K562 (cell line): Measurements from ENCODE around the gene VASH2. TPM values are rescaled to one million over a fixed set of nuclear protein-coding genes. Genes with fewer than 3 reads are reported as not detected.

Experiments
- ATAC-seq: fragments of 200-7000 bp; cut with Tn5 transposase; 3 replicates; pipeline ENCODE4 v1.9.1; 2020; ENCODE audit warnings: moderate library complexity
- BruUV-seq: library from RNA; stranded (reverse); fragments of 400-500 nt; replicated peaks from 2 replicates; lab custom pipeline; 2021; lab: Mats Ljungman, UMichigan
- CTCF ChIA-PET: fragments of 300-600 bp; formaldehyde crosslinking; extraction: SDS; loops from one replicate; lab custom pipeline; 2021; ENCODE audit warnings: low intra/inter-chr PET ratio; lab: Yijun Ruan, JAX
- POLR2A ChIA-PET: fragments of 300-600, 350-650 bp; sonication (Branson Sonifier 250); formaldehyde crosslinking; extraction: SDS; loops from one replicate; lab custom pipeline; 2021; ENCODE audit warnings: antibody characterized with exemption, inconsistent platforms; lab: Yijun Ruan, JAX
- DNase-seq, 4 experiments: peaks; one replicate each; pipeline versions ENCODE4 v3.0.0 to v3.0.0-alpha.2; 2011 to 2018; ENCODE audit warnings: low spot score in 3 of 4, mixed read lengths in 3 of 4; ENCODE audit errors: extremely low read depth in 1 of 4
- FAIRE-seq: peaks from 2 replicates; lab custom pipeline; 2011; peaks lifted over from hg19 to GRCh38; lab: Jason Lieb, UNC
- H2AFZ ChIP-seq: 2 replicates; pipeline ENCODE4 v1.6.0; 2011; ENCODE audit warnings: low read depth, low read length, control low read depth, inconsistent platforms
- H3K27ac ChIP-seq: fragments of 200-600 bp; 3 replicates; pipeline ENCODE4 v1.8.0; 2011; ENCODE audit warnings: low read depth, mild to moderate bottlenecking, control low read depth, inconsistent platforms, low read length, moderate library complexity, mixed read lengths; ENCODE audit errors: extremely low read depth
- H3K27me3 ChIP-seq, 2 experiments: fragments of 300-600 bp in 1 of 2; 2 replicates in 1 of 2; 3 replicates in 1 of 2; pipeline versions ENCODE4 v1.6.0 to v1.8.0; 2011; ENCODE audit warnings: inconsistent platforms in 2 of 2, low read length in 2 of 2, mild to moderate bottlenecking in 1 of 2, mixed read lengths in 1 of 2, moderate library complexity in 1 of 2; ENCODE audit not compliant: control insufficient read depth in 2 of 2, insufficient read depth in 2 of 2
- H3K36me3 ChIP-seq: fragments of 300-600 bp; 3 replicates; pipeline ENCODE4 v1.8.0; 2011; ENCODE audit warnings: mild to moderate bottlenecking, low read length, inconsistent platforms; ENCODE audit not compliant: control insufficient read depth, insufficient read depth
- H3K4me1 ChIP-seq, 2 experiments: fragments of 200-600 bp in 1 of 2; replicated peaks in 1 of 2; 2 replicates in 1 of 2; 3 replicates in 1 of 2; pipeline versions ENCODE4 v1.5.1 to v1.8.0; 2011; ENCODE audit warnings: inconsistent platforms in 2 of 2, low read length in 2 of 2, mild to moderate bottlenecking in 1 of 2, mixed read lengths in 1 of 2, moderate library complexity in 1 of 2; ENCODE audit not compliant: control insufficient read depth in 2 of 2, insufficient read depth in 2 of 2
- H3K4me2 ChIP-seq: 2 replicates; pipeline ENCODE4 v1.6.1; 2011; ENCODE audit warnings: low read length, control low read depth, inconsistent platforms, mixed read lengths; ENCODE audit not compliant: insufficient read depth
- H3K4me3 ChIP-seq: fragments of 200-600 bp; sonication (generic), shearing (Covaris generic); 2 replicates; pipeline ENCODE4 v1.5.1; 2016; ENCODE audit warnings: control low read depth, inconsistent platforms
- H3K79me2 ChIP-seq: fragments of 200-600 bp; 3 replicates; pipeline ENCODE4 v1.8.0; 2011; ENCODE audit warnings: low read length, inconsistent platforms; ENCODE audit not compliant: control insufficient read depth, insufficient read depth
- H3K9ac ChIP-seq, 2 experiments: 2 replicates each; pipeline versions ENCODE4 v1.6.0 to v1.6.1; 2011; ENCODE audit warnings: low read depth in 2 of 2, low read length in 2 of 2, control low read depth in 1 of 2, inconsistent platforms in 1 of 2, mild to moderate bottlenecking in 1 of 2, mixed read lengths in 1 of 2; ENCODE audit not compliant: insufficient read depth in 1 of 2
- H3K9me1 ChIP-seq: one replicate; pipeline ENCODE4 v1.6.0; 2011; ENCODE audit warnings: inconsistent platforms, mild to moderate bottlenecking, low read length, moderate library complexity; ENCODE audit not compliant: control insufficient read depth, insufficient read depth
- H3K9me3 ChIP-seq: replicated peaks from 2 replicates; pipeline ENCODE4 v1.5.1; 2011; ENCODE audit warnings: low read depth, low read length, inconsistent platforms; ENCODE audit not compliant: control insufficient read depth, insufficient read depth
- H4K20me1 ChIP-seq: replicated peaks from 2 replicates; pipeline ENCODE4 v1.6.1; 2011; ENCODE audit warnings: low read length, inconsistent platforms, mixed read lengths; ENCODE audit not compliant: control insufficient read depth, insufficient read depth
- CBX3 ChIP-seq, 2 experiments: IDR thresholded peaks; 1 replicate in 1 of 2; 2 replicates in 1 of 2; pipeline ENCODE4 v1.6.1; 2012; ENCODE audit warnings: inconsistent platforms in 2 of 2, low read length in 2 of 2, borderline replicate concordance in 1 of 2, control low read depth in 1 of 2
- MEF2A ChIP-seq: IDR thresholded peaks from 2 replicates; pipeline ENCODE4 v1.6.1; 2011; ENCODE audit warnings: low read depth, mild to moderate bottlenecking, low read length, moderate library complexity; ENCODE audit not compliant: control insufficient read depth
- NELFE ChIP-seq: IDR thresholded peaks from 2 replicates; pipeline ENCODE4 v1.6.1; 2011; ENCODE audit warnings: mild to moderate bottlenecking; ENCODE audit not compliant: insufficient read depth, insufficient read length
- NR2C2 ChIP-seq, 2 experiments: fragments of 200-800 bp in 1 of 2; sonication (Bioruptor generic) in 1 of 2; sonication (generic) in 1 of 2; formaldehyde crosslinking in 1 of 2; IDR thresholded peaks; 2 replicates each; pipeline versions ENCODE4 v1.6.1 to v1.8.0; 2016 to 2022; ENCODE audit warnings: mild to moderate bottlenecking in 1 of 2, missing compliant biosample characterization in 1 of 2, missing genetic modification characterization in 1 of 2, missing genetic modification reagents in 1 of 2
- SIX5 ChIP-seq, 2 experiments: IDR thresholded peaks; 2 replicates each; pipeline ENCODE4 v1.6.1; 2011; ENCODE audit warnings: low read length in 2 of 2, borderline replicate concordance in 1 of 2, low read depth in 1 of 2, mild to moderate bottlenecking in 1 of 2, moderate library complexity in 1 of 2; ENCODE audit not compliant: insufficient read depth in 1 of 2
- TFE3 ChIP-seq: fragments of 450-650 bp; formaldehyde crosslinking; IDR thresholded peaks from 2 replicates; pipeline ENCODE4 v1.4.0; 2020; ENCODE audit warnings: mild to moderate bottlenecking, mixed read lengths
- ZBTB26 ChIP-seq: fragments of 450-650 bp; formaldehyde crosslinking; IDR thresholded peaks from 2 replicates; pipeline ENCODE4 v1.4.0; 2022; ENCODE audit warnings: missing genetic modification characterization
- ZNF354B ChIP-seq: fragments of 250-450 bp; sonication (Bioruptor Pico); IDR thresholded peaks from 2 replicates; pipeline ENCODE4 v1.4.0; 2020
- ZNF444 ChIP-seq: fragments of 250-450 bp; sonication (Bioruptor Pico); IDR thresholded peaks from 2 replicates; pipeline ENCODE4 v1.4.0; 2020; ENCODE audit warnings: mild to moderate bottlenecking, moderate library complexity
- ZNF511 ChIP-seq: sonication (generic); formaldehyde crosslinking; IDR thresholded peaks from 2 replicates; pipeline ENCODE4 v1.8.0; 2022; ENCODE audit warnings: mild to moderate bottlenecking, missing genetic modification reagents
- ZNF830 ChIP-seq: fragments of 250-450 bp; sonication (Bioruptor Pico); IDR thresholded peaks from 2 replicates; pipeline ENCODE4 v1.5.0; 2021; ENCODE audit warnings: mild to moderate bottlenecking
- WGBS: fragments of 100-300 bp; shearing (Covaris generic); methylation state at CpG from one replicate; pipeline ENCODE4 v1.1.6; 2016; ENCODE audit warnings: low coverage, mixed read lengths; ENCODE audit not compliant: insufficient coverage; ENCODE audit errors: missing lambda C conversion rate; 5-methylcytosine and 5-hydroxymethylcytosine counted together
- in situ Hi-C: fragments of 300-500 bp; cut with MboI; formaldehyde crosslinking; loops from 4 replicates; pipeline ENCODE4 v1.15.0; 2018; ENCODE audit warnings: inconsistent platforms, mixed read lengths
- intact Hi-C: fragments of 100-400 bp; cut with micrococcal nuclease; formaldehyde crosslinking; loops from 2 replicates; pipeline ENCODE4 v1.14.2; 2022
- polyA plus RNA-seq, 8 experiments: library from polyadenylated mRNA; depleted of rRNA in 4 of 8; stranded (reverse) in 5 of 8; unstranded in 3 of 8; fragments of >200 nt; fragmentation: Nextera tagmentation in 2 of 8; fragmentation: Illumina TruSeq in 1 of 8; extraction: Ambion mirVana in 2 of 8; extraction: Trizol in 1 of 8; gene quantifications; 2 replicates each; pipeline versions ENCODE4 v1.2.1 to v1.2.3, GENCODE V29; 2011 to 2014; ENCODE audit warnings: inconsistent platforms in 1 of 8, missing spikeins in 1 of 8
- total RNA-seq, 7 experiments: library from RNA; depleted of rRNA in 6 of 7; stranded (reverse); fragments of >200 nt in 6 of 7; fragmentation: Illumina TruSeq in 2 of 7; extraction: Trizol in 2 of 7; gene quantifications; 2 replicates each; pipeline versions ENCODE4 v1.2.1 to v1.2.3, GENCODE V29; 2011 to 2021; ENCODE audit warnings: low replicate concordance in 1 of 7

VASH2 gene
- total and polyA plus RNA-seq, 9 of the 15 experiments (the other 6 are each of a cell fraction or from before 2014, with no cell fraction given): 0.04 to 0.40 (median 0.10) TPM; not detected in 1

DNA sequence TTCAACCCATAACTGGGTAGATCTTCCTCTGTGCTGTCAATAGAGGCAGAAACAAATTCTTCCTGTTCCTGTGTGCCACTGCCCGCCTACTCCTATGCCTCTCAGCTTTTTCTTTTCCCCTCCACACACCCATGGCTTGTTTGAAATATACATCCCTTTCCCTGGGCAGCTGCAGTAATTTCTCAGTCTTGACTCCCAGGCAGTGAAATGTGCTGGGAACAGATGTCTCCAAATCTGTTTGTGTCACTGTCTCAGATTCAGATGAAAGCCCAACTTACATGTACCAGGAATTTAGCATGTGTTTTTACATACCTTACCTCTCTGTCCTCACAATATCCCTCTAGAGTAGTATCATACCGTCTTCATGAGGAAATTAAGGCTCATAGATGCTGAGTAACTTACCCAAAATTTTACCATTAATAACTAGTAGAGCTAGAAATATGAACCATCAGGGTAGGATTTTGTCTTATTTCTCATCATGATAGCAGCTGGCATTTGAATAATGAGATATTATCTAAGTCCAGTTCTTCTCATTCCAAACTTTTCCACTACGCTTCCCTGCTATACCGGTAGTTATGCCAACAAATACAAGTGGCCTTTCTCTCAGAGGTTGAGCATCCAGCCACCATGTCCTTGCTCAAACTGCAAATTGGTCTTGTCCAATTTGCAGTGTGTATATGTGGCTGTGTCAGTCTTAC is 4.7 kb upstream of the VASH2 start:
- Histone ChIP-seq H3K4me1 (peaks cover 0 to 6% of the 10 kb centered on the region in 2 experiments; a peak in 2 of 5 replicates), H3K27me3 (peaks cover 33 to 34% of the 10 kb centered on the region in 2 experiments), H3K9me3 (no peaks in the 10 kb centered on the region), H3K9me1 (no peaks in the 10 kb centered on the region), H3K36me3 (no peaks in the 10 kb centered on the region), H2AFZ (no peak overlapping the region), H3K79me2 (no peaks in the 10 kb centered on the region), H3K4me2 (no peak overlapping the region), H4K20me1 (no peaks in the 10 kb centered on the region), H3K4me3 (no peak overlapping the region), H3K27ac (no peak overlapping the region), H3K9ac (no peak overlapping the region)
- FAIRE-seq (no peak), DNase-seq (no peak), ATAC-seq (no peak)
- WGBS: 1% methylated on average over 4 of the region's 4 CpGs
- BruUV-seq: no TSS peak
- ChIA-PET POLR2A (interaction anchor here (0.5 to 2.0 kb wide), 3 partner anchors 10 to 893 kb away, joined by 3 to 5 read pairs (median 3); no protein-coding TSS in a partner anchor), CTCF (no interaction called here)
- in situ Hi-C loops (no loop called here), intact Hi-C loops (no loop called here)
- TF ChIP-seq ZNF354B (CRISPR knock-in tag): no peak
- no peak for TF ChIP-seq NELFE

DNA sequence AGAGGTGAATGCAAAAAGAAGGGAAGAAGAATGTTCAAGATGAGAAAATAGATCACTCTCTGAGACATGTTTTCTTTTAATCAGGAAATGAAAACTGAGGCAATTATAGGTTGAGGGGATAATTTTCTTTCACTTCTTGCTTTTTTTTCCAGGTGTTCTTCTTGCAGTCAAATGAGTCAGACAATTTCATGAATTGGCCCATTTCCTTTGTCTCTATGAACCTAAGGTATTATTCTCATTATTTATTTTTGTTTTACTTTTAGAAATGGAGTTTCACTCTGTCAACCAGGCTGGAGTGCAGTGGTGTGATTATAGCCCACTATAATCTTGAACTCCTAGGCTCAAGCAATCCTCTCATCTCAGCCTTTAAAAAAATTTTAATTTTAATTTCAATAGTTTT is 3.5 kb upstream of the VASH2 start:
- DNase-seq: no peak
- peaks cover 40 to 45% of the 10 kb centered on the region in 2 experiments for H3K27me3 ChIP-seq
- no peaks in the 10 kb centered on the region for H4K20me1 ChIP-seq
- ChIA-PET POLR2A (interaction anchor here (0.6 to 2.0 kb wide), 3 partner anchors 11 to 33 kb away, joined by 3 to 5 read pairs (median 4); no protein-coding TSS in a partner anchor), CTCF (interaction anchor here (0.6 kb wide), 1 partner anchor 240 kb away, joined by 3 read pairs; no protein-coding TSS in a partner anchor)
- H3K79me2 ChIP-seq: no peaks in the 10 kb centered on the region
- peaks cover 0 to 16% of the 10 kb centered on the region in 2 experiments; a peak in 2 of 5 replicates for H3K4me1 ChIP-seq
- H3K27ac ChIP-seq: no peak overlapping the region
- H3K9ac ChIP-seq: no peak overlapping the region
- ATAC-seq: no peak
- no peaks in the 10 kb centered on the region for H3K9me3 ChIP-seq
- no TSS peak for BruUV-seq
- H2AFZ ChIP-seq: no peak overlapping the region
- H3K36me3 ChIP-seq: no peaks in the 10 kb centered on the region
- H3K9me1 ChIP-seq: no peaks in the 10 kb centered on the region
- in situ Hi-C loops: no loop called here
- no peak overlapping the region for H3K4me2 ChIP-seq
- intact Hi-C loops: no loop called here
- no peak for FAIRE-seq
- no peak overlapping the region for H3K4me3 ChIP-seq
- TF ChIP-seq NR2C2 (CRISPR knock-in tag; IDR thresholded peaks at IDR 0.05) (no peak), NR2C2 (tag; IDR thresholded peaks at IDR 0.05) (no peak), CBX3 (IDR thresholded peaks at IDR 0.05; ENCODE audit: borderline replicate concordance in 1 of 2, low read length in 2 of 2) (no peak), MEF2A (no peak), SIX5 (IDR thresholded peaks at IDR 0.05; ENCODE audit: borderline replicate concordance in 1 of 2, insufficient read depth in 1 of 2, low read depth in 1 of 2, low read length in 2 of 2) (no peak), ZNF444 (CRISPR knock-in tag) (no peak), ZNF830 (CRISPR knock-in tag) (no peak), ZNF511 (CRISPR knock-in tag) (no peak), TFE3 (CRISPR knock-in tag) (no peak), ZBTB26 (CRISPR knock-in tag) (no peak)
